Osteoblast (primary cell): ENCODE data around the gene MYLK4. TPM values are rescaled to one million over a fixed set of nuclear protein-coding genes. Genes with fewer than 3 reads are reported as not detected.

ENCODE experiments used
- DNase-seq: peaks from one replicate; pipeline ENCODE4 v3.0.0; 2011; ENCODE audit warnings: low spot score, mixed read lengths; ENCODE audit not compliant: insufficient read length; ENCODE audit errors: missing footprints
- H2AFZ ChIP-seq: 2 replicates; pipeline ENCODE4 v1.6.0; 2011; ENCODE audit warnings: mild to moderate bottlenecking, low read length
- H3K27ac ChIP-seq: 2 replicates; pipeline ENCODE4 v1.5.1; 2011; ENCODE audit warnings: mild to moderate bottlenecking, low read depth, low read length, moderate library complexity
- H3K27me3 ChIP-seq: 2 replicates; pipeline ENCODE4 v1.6.0; 2012; ENCODE audit warnings: mild to moderate bottlenecking, control low read depth, inconsistent platforms, low read length, moderate library complexity; ENCODE audit not compliant: insufficient read depth
- H3K36me3 ChIP-seq: 2 replicates; pipeline ENCODE4 v1.5.1; 2011; ENCODE audit warnings: mild to moderate bottlenecking, low read length, control low read depth, moderate library complexity; ENCODE audit not compliant: insufficient read depth
- H3K4me1 ChIP-seq: 2 replicates; pipeline ENCODE4 v1.5.1; 2011; ENCODE audit warnings: mild to moderate bottlenecking, low read length, control low read depth, moderate library complexity; ENCODE audit not compliant: insufficient read depth
- H3K4me2 ChIP-seq: 2 replicates; pipeline ENCODE4 v1.6.0; 2011; ENCODE audit warnings: mild to moderate bottlenecking, low read length; ENCODE audit not compliant: insufficient read depth
- H3K4me3 ChIP-seq: fragments of 200-600 bp; sonication (generic); 3 replicates; pipeline ENCODE4 v1.5.1; 2012; ENCODE audit warnings: mild to moderate bottlenecking, low read length, inconsistent platforms; ENCODE audit not compliant: insufficient read depth
- H3K79me2 ChIP-seq: 2 replicates; pipeline ENCODE4 v1.6.0; 2012; ENCODE audit warnings: mild to moderate bottlenecking, low read length, control low read depth, inconsistent platforms; ENCODE audit not compliant: insufficient read depth
- H3K9me3 ChIP-seq: 2 replicates; pipeline ENCODE4 v1.5.1; 2011; ENCODE audit warnings: low read depth, low read length, control low read depth
- H4K20me1 ChIP-seq: 2 replicates; pipeline ENCODE4 v1.6.0; 2012; ENCODE audit warnings: mild to moderate bottlenecking, low read length, control low read depth; ENCODE audit not compliant: insufficient read depth
- CTCF ChIP-seq: IDR thresholded peaks from 2 replicates; pipeline ENCODE4 v1.5.1; 2011; ENCODE audit warnings: mild to moderate bottlenecking, low read depth, low read length, moderate library complexity; ENCODE audit errors: extremely low read depth
- total RNA-seq: library from RNA; depleted of rRNA; stranded (reverse); fragments of >200 nt; gene quantifications from 2 replicates; pipeline ENCODE4 v1.2.3, GENCODE V29; 2012

The MYLK4 gene
- total RNA-seq, 1 donor = 0.36 TPM

DNA sequence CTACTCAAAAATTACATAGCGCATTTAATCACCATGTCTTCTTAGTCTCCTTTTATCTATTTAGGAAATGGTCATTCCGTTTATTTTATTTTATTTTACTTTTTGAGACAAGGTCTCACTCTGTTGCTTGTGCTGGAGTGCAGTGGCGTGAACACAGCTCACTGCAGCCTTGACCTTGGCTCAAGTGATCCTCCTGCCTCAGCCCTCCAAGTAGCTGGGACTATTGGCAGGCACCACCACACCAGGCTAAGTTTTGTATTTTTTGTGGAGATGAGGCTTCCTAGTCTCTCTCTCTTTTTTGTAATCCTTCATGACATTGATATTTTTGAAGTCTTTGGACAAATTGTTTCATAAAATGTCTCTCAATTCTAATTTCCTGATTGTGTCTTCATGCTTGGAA is 4.7 kb upstream of the MYLK4 start:
- Histone ChIP-seq H3K4me2 (no peak overlapping the region), H2AFZ (no peak overlapping the region), H3K27ac (no peak overlapping the region), H4K20me1 (no peaks in the 10 kb centered on the region), H3K4me3 (no peak overlapping the region), H3K79me2 (no peaks in the 10 kb centered on the region), H3K36me3 (no peaks in the 10 kb centered on the region), H3K27me3 (no peaks in the 10 kb centered on the region), H3K4me1 (no peaks in the 10 kb centered on the region), H3K9me3 (no peaks in the 10 kb centered on the region)
- no peak for DNase-seq
- TF ChIP-seq CTCF = no peak

DNA sequence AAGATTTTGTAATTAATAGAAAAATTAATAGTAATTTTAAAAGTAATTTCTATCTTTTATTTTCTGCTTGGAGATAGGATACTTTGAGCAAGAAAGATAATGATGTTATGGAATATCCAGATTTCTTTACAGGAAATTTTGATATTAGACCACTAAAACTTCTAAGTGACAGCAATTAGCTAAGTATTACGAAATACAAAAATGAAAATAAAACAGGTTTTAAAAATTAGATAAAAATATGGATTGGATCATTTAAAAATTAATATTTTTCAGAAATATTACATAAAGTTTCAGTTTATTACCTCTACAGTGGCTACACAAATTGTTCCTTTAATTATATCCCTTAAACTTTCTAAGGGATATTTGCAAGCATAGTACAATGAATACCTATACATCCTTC is 4.2 kb upstream of the MYLK4 start:
- no peak overlapping the region for H2AFZ ChIP-seq
- H3K79me2 ChIP-seq = no peaks in the 10 kb centered on the region
- H4K20me1 ChIP-seq = no peaks in the 10 kb centered on the region
- H3K36me3 ChIP-seq = no peaks in the 10 kb centered on the region
- no peak for DNase-seq
- no peak overlapping the region for H3K4me3 ChIP-seq
- peaks cover under 1% of the 10 kb centered on the region for H3K4me1 ChIP-seq
- TF ChIP-seq CTCF = no peak
- H3K4me2 ChIP-seq = no peak overlapping the region
- no peaks in the 10 kb centered on the region for H3K27me3 ChIP-seq
- H3K9me3 ChIP-seq = no peaks in the 10 kb centered on the region
- no peak overlapping the region for H3K27ac ChIP-seq

- DNase-seq = no peak
- Histone ChIP-seq H3K27me3 (no peaks in the 10 kb centered on the region), H3K4me1 (peaks cover 4% of the 10 kb centered on the region)
Observed at GRCh38 chr6:2754393-2754792, 3.7 kb upstream of the MYLK4 start.

GRCh38 chr6:2753743-2754142 is 3.0 kb upstream of the MYLK4 start:
- Histone ChIP-seq H3K4me1 (peaks cover 4% of the 10 kb centered on the region), H3K27ac (no peak overlapping the region), H3K36me3 (no peaks in the 10 kb centered on the region), H3K27me3 (no peaks in the 10 kb centered on the region), H3K79me2 (no peaks in the 10 kb centered on the region), H3K4me3 (no peak overlapping the region), H3K4me2 (no peak overlapping the region), H2AFZ (no peak overlapping the region), H4K20me1 (no peaks in the 10 kb centered on the region), H3K9me3 (no peaks in the 10 kb centered on the region)
- no peak for TF ChIP-seq CTCF
- DNase-seq = no peak

More at GRCh38 chr6:2754393-2754792, 3.7 kb upstream of the MYLK4 start:
- no peaks in the 10 kb centered on the region for H3K79me2 ChIP-seq
- no peaks in the 10 kb centered on the region for H3K36me3 ChIP-seq
- H3K27ac ChIP-seq = no peak overlapping the region
- no peak overlapping the region for H3K4me3 ChIP-seq
- H2AFZ ChIP-seq = no peak overlapping the region
- H3K4me2 ChIP-seq = no peak overlapping the region
- no peak for TF ChIP-seq CTCF
- no peaks in the 10 kb centered on the region for H4K20me1 ChIP-seq
- no peaks in the 10 kb centered on the region for H3K9me3 ChIP-seq
